ENCODE data around the gene AFF2.

The AFF2 gene

GRCh38 chrX:149036086-149036485 is 535.7 kb downstream of the AFF2 start:
- DNase-seq = no peak

GRCh38 chrX:149037281-149037870 is 537.0 kb downstream of the AFF2 start:
- no peak for DNase-seq

GRCh38 chrX:149039057-149039456 is 538.6 kb downstream of the AFF2 start:
- no peak for DNase-seq

- no peak for DNase-seq
These were observed 540.6 kb downstream of the AFF2 start for GRCh38 chrX:149040873-149041535.

- DNase-seq = no peak
These were observed 543.0 kb downstream of the AFF2 start for GRCh38 chrX:149043401-149043800.

GRCh38 chrX:149044471-149044870 is 544.1 kb downstream of the AFF2 start:
- DNase-seq = no peak

GRCh38 chrX:149045645-149046210 is 545.3 kb downstream of the AFF2 start:
- no peak for DNase-seq

Data from activated T-cell treated with anti-CD3 and anti-CD28 coated beads for 4 hours (primary cell).